Renal pelvis (tissue), 4 donors: ENCODE data around the gene TK2. TPM values are rescaled to one million over a fixed set of nuclear protein-coding genes. Genes with fewer than 3 reads are reported as not detected.
"Not testable (repeated sequence)": the region's sequence is repeated elsewhere in the genome, so short reads cannot be mapped to it uniquely, and the experiment has no call there.

ENCODE experiments used
- DNase-seq: peaks from one replicate; pipeline ENCODE4 v3.0.0-alpha.2; 2013
- polyA plus RNA-seq, 3 donors: library from polyadenylated mRNA; unstranded; fragments of 120-200 nt; gene quantifications; one replicate each; pipeline ENCODE4 v1.2.1, GENCODE V29; 2013; ENCODE audit not compliant: insufficient read length in 3 of 3

Gene TK2
- polyA plus RNA-seq, 3 donors = 33.5 to 37.8 (median 36.4) TPM

GRCh38 chr16:66470556-66470955, 79.4 kb downstream of the TK2 start:
- no peak for DNase-seq

- no peak for DNase-seq
Observed at GRCh38 chr16:66469947-66470546, 79.9 kb downstream of the TK2 start.

GRCh38 chr16:66469291-66469946, 80.5 kb downstream of the TK2 start:
- DNase-seq = no peak

GRCh38 chr16:66468321-66468965, 81.5 kb downstream of the TK2 start:
- no peak for DNase-seq

GRCh38 chr16:66467611-66468010, 82.3 kb downstream of the TK2 start:
- DNase-seq = no peak

- not testable (repeated sequence) for DNase-seq
Observed at GRCh38 chr16:66466636-66467035, 83.3 kb downstream of the TK2 start.

GRCh38 chr16:66465946-66466345, 84.0 kb downstream of the TK2 start:
- DNase-seq = not testable (repeated sequence)

GRCh38 chr16:66462912-66463311, 87.0 kb downstream of the TK2 start:
- DNase-seq = no peak

GRCh38 chr16:66460703-66461102, 89.2 kb downstream of the TK2 start:
- no peak for DNase-seq

GRCh38 chr16:66459878-66460277, 90.0 kb downstream of the TK2 start:
- no peak for DNase-seq

GRCh38 chr16:66458853-66459252, 91.1 kb downstream of the TK2 start:
- DNase-seq = no peak

- no peak for DNase-seq
Observed at GRCh38 chr16:66458292-66458691, 91.6 kb downstream of the TK2 start.

Other genes with a start within 250 kb of the TK2 start
- gene CDH5, start 183.4 kb downstream of the TK2 start, polyA plus RNA-seq = 10 to 100 TPM; 53.1 to 70.8 (median 62.7) TPM
- 1 to 10 TPM; 1.5 to 3.8 (median 3.4) TPM for gene BEAN1, start 122.8 kb downstream of the TK2 start, polyA plus RNA-seq
- gene CKLF, start 2.5 kb upstream of the TK2 start, polyA plus RNA-seq = 10 to 100 TPM; 30.4 to 38.8 (median 36.7) TPM
- 1 to 10 TPM; 6.8 to 9.3 (median 8.2) TPM for gene CMTM1, start 16.3 kb upstream of the TK2 start, polyA plus RNA-seq
- gene CMTM2, start 29.3 kb upstream of the TK2 start, polyA plus RNA-seq = under 1 TPM; 0.56 to 0.90 (median 0.61) TPM
- gene CMTM3, start 54.6 kb upstream of the TK2 start, polyA plus RNA-seq = 10 to 100 TPM; 53.5 to 70.2 (median 65.5) TPM
- gene CMTM4, start 146.6 kb upstream of the TK2 start, polyA plus RNA-seq = 10 to 100 TPM; 65.0 to 73.2 (median 72.8) TPM
- 100 to 1,000 TPM; 105 to 155 (median 142) TPM for gene DYNC1LI2, start 201.5 kb upstream of the TK2 start, polyA plus RNA-seq